HAP-1 (cell line): ENCODE measurements around the gene JADE1.

Experiments
- DNase-seq, 2 experiments: peaks; one replicate each; pipeline ENCODE4 v3.0.0-alpha.2; 2016 to 2020; ENCODE audit warnings: low spot score in 2 of 2
- H3K27me3 ChIP-seq: fragments of 250-450 bp; sonication (Bioruptor Pico); 2 replicates; pipeline ENCODE4 v1.5.1; 2020; ENCODE audit warnings: low read depth, mild to moderate bottlenecking, moderate library complexity
- H3K36me3 ChIP-seq: fragments of 250-450 bp; sonication (Bioruptor Pico); replicated peaks from 2 replicates; pipeline ENCODE4 v1.5.1; 2020; ENCODE audit warnings: mild to moderate bottlenecking
- H3K4me1 ChIP-seq: fragments of 250-450 bp; sonication (Bioruptor Pico); 2 replicates; pipeline ENCODE4 v1.5.1; 2020; ENCODE audit warnings: mild to moderate bottlenecking
- H3K4me3 ChIP-seq: fragments of 250-450 bp; sonication (Bioruptor Pico); 2 replicates; pipeline ENCODE4 v1.5.1; 2020; ENCODE audit warnings: mild to moderate bottlenecking, moderate library complexity
- H3K9me3 ChIP-seq: fragments of 250-450 bp; sonication (Bioruptor Pico); 2 replicates; pipeline ENCODE4 v1.5.1; 2020; ENCODE audit warnings: mild to moderate bottlenecking, moderate library complexity
- in situ Hi-C: fragments of 300-500 bp; cut with MboI; formaldehyde crosslinking; loops from 3 replicates; pipeline ENCODE4 v1.14.3; 2020; ENCODE audit warnings: low sequenced_read_pairs, inconsistent platforms, mixed read lengths

JADE1 gene

DNA sequence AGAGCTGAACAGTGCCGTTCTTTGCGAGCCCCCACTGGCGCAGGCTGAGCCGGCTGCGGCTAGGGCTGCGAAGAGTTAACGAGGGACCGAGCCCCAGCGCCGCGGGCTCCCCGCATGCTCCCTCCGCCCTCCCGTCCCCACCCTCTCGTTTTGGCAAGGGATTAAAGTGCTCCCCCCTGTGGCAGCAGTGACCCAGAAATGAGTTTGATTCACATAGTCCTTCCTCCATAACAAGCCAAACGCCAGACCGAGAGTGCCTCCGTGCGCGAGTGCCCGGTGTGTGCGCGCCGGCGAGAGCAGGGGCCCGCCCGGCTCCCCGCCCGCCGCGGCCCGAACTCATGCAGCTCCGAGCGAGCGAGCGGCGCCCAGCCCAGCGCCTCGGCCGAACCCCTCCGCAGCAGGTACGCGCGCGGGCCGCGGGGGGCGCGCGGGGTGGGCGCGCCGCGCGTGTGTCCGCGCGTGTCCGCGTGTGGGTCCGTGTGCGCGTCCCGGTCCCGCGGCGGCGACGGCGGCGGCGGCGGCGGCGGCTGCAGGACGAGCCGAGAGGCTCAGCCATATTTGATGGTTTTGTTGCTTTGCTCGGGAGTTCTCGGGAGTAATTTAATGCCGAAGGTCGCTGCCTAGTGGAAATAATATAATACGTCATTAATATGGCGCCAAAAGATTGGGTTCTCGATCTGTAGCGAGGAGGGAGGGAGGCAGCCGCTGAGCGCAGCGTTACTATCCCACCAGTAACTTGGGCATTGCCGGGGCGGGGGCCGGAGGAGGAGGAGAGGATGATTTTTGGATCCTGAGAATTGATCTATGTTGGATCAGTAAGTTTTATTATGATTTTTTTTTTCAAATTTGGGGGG is at the start of gene JADE1:
Gene JADE1 (plus strand): TSS at position 224 of the 854 bp plus-strand sequence. CDS start 22,059 bp downstream, outside the sequence.
- Histone ChIP-seq H3K27me3 (no peaks in the 10 kb centered on the region), H3K36me3 (no peaks in the 10 kb centered on the region), H3K4me3 (peak within 1 kb of the TSS; percentile 79), H3K9me3 (no peaks in the 10 kb centered on the region), H3K4me1 (peaks cover 8% of the 10 kb centered on the region)
- in situ Hi-C loops = loop anchor here (25.0 kb wide), 1 partner anchor 222 kb away; no protein-coding TSS in a partner anchor
- peak; percentile 91 to 95 for DNase-seq

DNA sequence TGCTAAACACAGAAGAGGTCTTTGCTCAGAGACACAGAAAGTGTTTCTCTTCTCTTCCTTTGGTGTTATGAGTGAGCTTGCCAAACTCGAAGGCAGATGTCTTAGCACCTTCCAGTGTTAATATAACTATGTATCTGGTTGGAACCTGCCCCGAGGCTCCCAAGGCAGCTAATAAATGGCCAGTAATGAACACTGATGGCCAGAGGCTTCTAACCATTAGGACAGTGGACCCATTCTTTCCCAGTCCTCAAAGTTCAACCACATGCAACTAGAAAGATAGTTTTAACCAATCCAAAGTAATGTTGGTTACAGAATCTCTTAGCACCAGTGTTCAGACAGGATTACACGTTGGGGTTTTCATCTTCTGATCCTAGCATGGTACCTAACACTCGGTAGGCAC is 42.7 kb upstream of the JADE1 start:
- no peaks in the 10 kb centered on the region for H3K27me3 ChIP-seq
- in situ Hi-C loops = no loop called here
- no peak overlapping the region for H3K4me3 ChIP-seq
- H3K36me3 ChIP-seq = no peaks in the 10 kb centered on the region
- no peaks in the 10 kb centered on the region for H3K9me3 ChIP-seq
- H3K4me1 ChIP-seq = no peaks in the 10 kb centered on the region
- DNase-seq = no peak

DNA sequence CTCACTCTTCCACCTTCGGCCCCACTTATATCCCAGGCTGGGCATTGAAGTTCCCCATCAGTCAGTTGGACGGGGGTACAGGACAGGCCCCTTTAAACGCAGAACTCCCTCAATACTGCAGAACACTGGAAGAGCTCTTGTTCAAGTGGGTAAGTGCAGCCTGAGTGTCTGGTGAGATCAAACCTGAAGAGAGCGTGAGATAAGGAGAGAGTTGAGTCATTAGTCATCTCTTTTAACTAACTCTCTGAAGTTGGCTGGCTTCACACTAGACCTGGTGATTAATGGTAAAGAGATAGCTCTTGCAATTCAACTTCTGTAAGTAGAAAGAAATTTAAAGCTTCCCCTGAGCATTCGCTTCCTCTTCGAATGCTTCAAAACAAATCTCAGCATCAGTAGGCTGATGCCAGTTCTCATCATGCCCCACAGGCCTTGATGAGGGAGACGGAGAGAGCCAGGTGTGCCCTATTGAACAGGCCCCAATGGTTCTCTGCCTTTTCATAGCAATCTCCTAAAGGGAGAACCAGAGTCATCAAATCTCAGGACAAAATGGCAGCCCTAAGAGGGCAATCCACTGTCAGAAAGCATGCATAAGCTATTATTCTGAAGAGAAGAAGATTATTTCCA is 41.0 kb upstream of the JADE1 start:
- in situ Hi-C loops = no loop called here
- no peaks in the 10 kb centered on the region for H3K9me3 ChIP-seq
- DNase-seq = no peak
- no peaks in the 10 kb centered on the region for H3K36me3 ChIP-seq
- H3K27me3 ChIP-seq = peaks cover 4% of the 10 kb centered on the region
- no peak overlapping the region for H3K4me3 ChIP-seq
- no peaks in the 10 kb centered on the region for H3K4me1 ChIP-seq

DNA sequence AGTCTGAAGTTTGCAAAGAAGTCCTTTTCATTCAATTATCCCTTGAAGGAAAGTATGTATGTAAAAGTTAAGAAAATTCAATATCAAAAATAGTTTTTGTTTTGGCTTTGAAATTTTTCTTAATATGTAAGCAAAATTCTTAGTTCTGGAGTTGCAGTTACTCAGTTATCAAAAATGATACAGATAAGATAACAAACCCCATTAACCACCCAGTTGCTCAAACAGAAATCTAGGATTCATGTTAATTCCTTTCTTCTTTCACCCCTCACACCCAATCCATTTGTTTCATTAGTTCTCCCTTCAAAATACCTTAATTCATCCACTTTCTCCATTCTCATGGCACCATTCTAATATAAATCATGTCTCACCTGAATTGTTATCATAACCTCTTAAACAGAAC is 40.5 kb upstream of the JADE1 start:
- Histone ChIP-seq H3K9me3 (no peaks in the 10 kb centered on the region), H3K27me3 (peaks cover 4% of the 10 kb centered on the region), H3K4me1 (no peaks in the 10 kb centered on the region), H3K4me3 (no peak overlapping the region), H3K36me3 (no peaks in the 10 kb centered on the region)
- in situ Hi-C loops = no loop called here
- DNase-seq = no peak

DNA sequence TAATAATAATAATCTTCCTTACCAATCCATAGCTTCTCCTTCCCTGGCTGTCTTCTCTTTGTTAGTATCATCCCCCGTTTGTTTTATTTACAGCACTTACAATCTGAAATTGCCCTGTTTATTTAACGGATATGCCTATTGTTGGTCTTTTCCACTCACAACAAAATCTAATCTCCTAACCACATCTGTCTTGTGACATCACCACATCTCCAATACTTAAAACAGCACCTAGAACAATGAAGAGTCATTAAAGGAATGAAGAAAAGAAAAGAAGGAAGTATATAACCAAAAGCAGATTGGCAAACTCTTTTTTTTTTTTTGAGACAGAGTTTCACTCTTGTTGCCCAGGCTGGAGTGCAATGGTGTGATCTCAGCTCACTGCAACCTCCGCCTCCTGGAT is 38.7 kb upstream of the JADE1 start:
- H3K4me1 ChIP-seq = peaks cover 3% of the 10 kb centered on the region; the same call in 1 of the 2 replicates
- H3K27me3 ChIP-seq = peaks cover 4% of the 10 kb centered on the region
- DNase-seq = no peak
- H3K36me3 ChIP-seq = no peaks in the 10 kb centered on the region
- H3K9me3 ChIP-seq = no peaks in the 10 kb centered on the region
- in situ Hi-C loops = no loop called here
- no peak overlapping the region for H3K4me3 ChIP-seq

DNA sequence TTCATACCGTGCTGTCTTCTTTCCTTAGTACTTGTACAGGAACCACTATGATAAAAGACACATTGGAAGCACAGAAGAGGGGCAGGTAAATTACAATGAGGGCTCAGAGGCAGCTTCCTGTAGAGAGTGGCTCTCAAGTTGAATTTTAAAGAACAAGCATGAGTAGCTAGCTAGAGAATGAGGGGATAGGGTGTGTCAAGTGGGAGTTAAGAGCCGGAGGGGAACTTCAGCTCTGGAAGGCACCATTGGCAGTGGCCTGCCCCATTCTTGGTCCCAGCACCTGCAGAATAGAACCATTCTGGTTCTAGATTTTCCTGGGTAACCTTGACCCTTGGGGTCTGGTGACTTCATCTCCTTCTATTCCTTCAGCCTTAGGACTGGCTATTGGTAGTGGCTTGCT is 34.0 kb upstream of the JADE1 start:
- in situ Hi-C loops = no loop called here
- H3K4me1 ChIP-seq = peaks cover 9% of the 10 kb centered on the region
- no peak overlapping the region for H3K4me3 ChIP-seq
- H3K9me3 ChIP-seq = no peaks in the 10 kb centered on the region
- DNase-seq = no peak
- no peaks in the 10 kb centered on the region for H3K36me3 ChIP-seq
- H3K27me3 ChIP-seq = peaks cover 21% of the 10 kb centered on the region

- peak; percentile 53 to 96 for DNase-seq
- in situ Hi-C loops = no loop called here
- no peak overlapping the region for H3K4me3 ChIP-seq
- peaks cover 21% of the 10 kb centered on the region for H3K27me3 ChIP-seq
- H3K9me3 ChIP-seq = no peaks in the 10 kb centered on the region
- no peaks in the 10 kb centered on the region for H3K36me3 ChIP-seq
- H3K4me1 ChIP-seq = peaks cover 9% of the 10 kb centered on the region
These were observed 33.6 kb upstream of the JADE1 start for GRCh38 chr4:128775916-128776315.

- in situ Hi-C loops = no loop called here
- no peaks in the 10 kb centered on the region for H3K9me3 ChIP-seq
- H3K4me1 ChIP-seq = peaks cover 9% of the 10 kb centered on the region
- H3K4me3 ChIP-seq = no peak overlapping the region
- DNase-seq = peak in 1 of 2 experiments; percentile 44
- no peaks in the 10 kb centered on the region for H3K36me3 ChIP-seq
- peaks cover 21% of the 10 kb centered on the region for H3K27me3 ChIP-seq
These were observed 32.7 kb upstream of the JADE1 start for GRCh38 chr4:128776794-128777216.

DNA sequence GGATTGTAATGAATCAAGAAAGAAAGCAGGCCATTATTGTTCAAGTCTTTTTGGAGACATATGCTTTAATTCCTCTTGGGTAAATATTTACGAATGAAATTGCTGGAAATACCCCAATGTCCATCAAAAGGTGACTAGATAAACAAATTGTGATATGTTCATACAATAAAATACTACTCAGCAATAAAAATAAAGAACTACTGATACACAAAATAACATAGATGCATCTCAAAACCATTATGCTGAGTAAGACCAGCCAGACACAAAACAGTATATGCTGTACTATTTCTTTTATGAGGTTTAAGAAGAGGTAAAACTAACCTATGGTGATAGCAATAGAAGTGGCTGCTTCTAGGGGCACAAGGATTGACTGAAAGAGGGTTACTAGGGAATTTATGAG is 28.8 kb upstream of the JADE1 start:
- H3K27me3 ChIP-seq = peaks cover 17% of the 10 kb centered on the region; the same call in 1 of the 2 replicates
- H3K9me3 ChIP-seq = no peaks in the 10 kb centered on the region
- in situ Hi-C loops = no loop called here
- H3K4me1 ChIP-seq = peaks cover 6% of the 10 kb centered on the region
- DNase-seq = no peak
- no peaks in the 10 kb centered on the region for H3K36me3 ChIP-seq
- no peak overlapping the region for H3K4me3 ChIP-seq

- DNase-seq = no peak
- no peaks in the 10 kb centered on the region for H3K36me3 ChIP-seq
- H3K4me3 ChIP-seq = no peak overlapping the region
- H3K4me1 ChIP-seq = no peaks in the 10 kb centered on the region
- peaks cover 13% of the 10 kb centered on the region; the same call in 1 of the 2 replicates for H3K27me3 ChIP-seq
- in situ Hi-C loops = no loop called here
- H3K9me3 ChIP-seq = no peaks in the 10 kb centered on the region
These were observed 27.3 kb upstream of the JADE1 start for GRCh38 chr4:128782076-128782715.

DNA sequence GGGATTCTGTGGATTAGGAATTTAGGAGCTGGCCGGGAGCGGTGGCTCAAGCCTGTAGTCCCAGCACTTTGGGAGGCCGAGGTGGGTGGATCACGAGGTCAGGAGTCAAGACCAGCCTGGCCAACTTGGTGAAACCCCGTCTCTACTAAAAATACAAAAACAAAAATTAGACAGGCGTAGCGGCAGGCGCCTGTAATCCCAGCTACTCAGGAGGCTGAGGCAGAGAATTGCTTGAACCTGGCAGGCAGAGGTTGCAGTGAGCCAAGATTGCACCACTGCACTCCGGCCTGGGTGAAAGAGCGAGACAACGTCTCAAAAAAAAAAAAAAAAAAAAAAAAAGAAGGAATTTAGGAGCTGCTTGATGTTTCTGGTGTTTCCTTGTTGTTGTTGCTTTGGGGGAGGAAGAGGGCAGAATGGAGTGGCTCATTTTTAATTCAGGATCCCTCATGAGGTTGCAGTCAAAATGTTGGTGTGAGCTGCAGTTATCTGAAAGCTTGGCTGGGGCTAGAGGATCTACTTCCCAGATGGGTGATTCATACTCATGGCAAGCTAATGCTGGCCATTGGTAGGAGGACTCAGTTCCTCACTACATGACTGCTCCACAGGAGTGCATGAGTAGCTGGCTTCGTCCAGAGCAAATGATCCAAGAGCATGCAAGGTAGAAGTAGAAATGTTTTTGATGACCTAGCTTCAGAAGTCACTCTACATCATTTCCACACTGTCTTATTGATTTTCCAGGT is 26.5 kb upstream of the JADE1 start:
- in situ Hi-C loops = no loop called here
- DNase-seq = no peak
- no peak overlapping the region for H3K4me3 ChIP-seq

DNA sequence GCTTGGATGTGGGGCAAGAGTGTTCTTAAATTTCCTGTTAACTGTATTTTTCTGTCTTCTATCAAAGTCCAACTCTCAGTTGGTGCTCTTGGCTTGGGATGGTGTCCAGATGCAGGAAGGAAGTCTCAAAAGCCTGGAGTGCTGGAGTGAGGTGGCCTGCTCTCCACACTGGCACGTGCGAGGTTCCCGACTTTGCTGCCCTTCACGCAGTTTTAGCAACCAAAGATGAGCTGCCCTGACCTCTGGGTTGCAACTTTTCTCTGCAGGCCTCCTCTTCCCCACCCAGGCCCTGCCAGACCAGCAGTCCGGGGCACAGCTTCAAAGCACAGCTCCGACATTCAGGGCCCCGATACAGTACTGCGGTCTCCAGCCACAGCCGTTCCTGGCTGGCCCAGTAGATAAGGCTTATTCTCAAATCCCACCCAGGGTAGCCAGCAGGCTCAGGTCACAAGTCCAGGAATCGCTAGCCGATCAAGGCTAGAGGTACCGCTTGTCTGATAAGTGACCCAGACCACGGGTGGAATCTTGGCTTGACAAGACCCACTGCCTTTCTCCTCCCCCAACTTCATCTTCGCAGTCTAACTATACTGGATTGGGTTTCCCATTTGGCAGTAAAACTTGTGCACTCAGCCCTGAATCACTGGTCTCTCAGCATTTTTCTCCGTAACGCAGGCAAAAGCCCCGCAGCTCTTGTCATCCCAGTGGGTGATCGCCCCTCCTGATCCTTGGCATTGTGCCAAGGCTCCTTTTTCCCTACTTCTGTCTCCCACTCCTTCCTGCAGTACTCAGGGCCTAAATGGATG is 21.8 kb upstream of the JADE1 start:
- no peak for DNase-seq
- Histone ChIP-seq H3K4me3 (no peak overlapping the region), H3K27me3 (no peaks in the 10 kb centered on the region), H3K9me3 (no peaks in the 10 kb centered on the region), H3K4me1 (no peaks in the 10 kb centered on the region), H3K36me3 (no peaks in the 10 kb centered on the region)
- in situ Hi-C loops = no loop called here

More for the DNA sequence above, 26.5 kb upstream of the JADE1 start:
- Histone ChIP-seq H3K27me3 (peaks cover 9% of the 10 kb centered on the region; the same call in 1 of the 2 replicates), H3K4me1 (no peaks in the 10 kb centered on the region), H3K36me3 (no peaks in the 10 kb centered on the region), H3K9me3 (no peaks in the 10 kb centered on the region)
